DOHH2 (cell line): ENCODE measurements around the gene TTC21A.

Source experiments
- H3F3A ChIP-seq: fragments of 200-600 bp; sonication (generic), shearing (Covaris generic); 2 replicates; pipeline ENCODE4 v1.6.0; 2016; ENCODE audit warnings: antibody characterized with exemption, mild to moderate bottlenecking; ENCODE audit not compliant: control insufficient read depth, insufficient read depth
- H3K27ac ChIP-seq: fragments of 200-600 bp; sonication (generic); 2 replicates; pipeline ENCODE4 v1.5.1; 2014; ENCODE audit warnings: low read depth, mild to moderate bottlenecking, low read length, moderate library complexity
- H3K27me3 ChIP-seq: fragments of 200-600 bp; sonication (generic); 2 replicates; pipeline ENCODE4 v1.6.1; 2014; ENCODE audit warnings: mild to moderate bottlenecking, low read length, mixed read lengths; ENCODE audit not compliant: control insufficient read depth
- H3K36me3 ChIP-seq: fragments of 200-600 bp; sonication (generic); 2 replicates; pipeline ENCODE4 v1.6.1; 2014; ENCODE audit warnings: mild to moderate bottlenecking, low read length, moderate library complexity, mixed read lengths; ENCODE audit not compliant: control insufficient read depth
- H3K4me1 ChIP-seq: fragments of 200-600 bp; sonication (generic); 2 replicates; pipeline ENCODE4 v1.6.1; 2014; ENCODE audit warnings: mild to moderate bottlenecking, low read length, mixed read lengths; ENCODE audit not compliant: control insufficient read depth
- H3K4me2 ChIP-seq: fragments of 200-600 bp; sonication (generic); 2 replicates; pipeline ENCODE4 v1.6.0; 2014; ENCODE audit warnings: mild to moderate bottlenecking, low read length, moderate library complexity
- H3K4me3 ChIP-seq: fragments of 200-600 bp; sonication (generic); 2 replicates; pipeline ENCODE4 v1.5.1; 2014; ENCODE audit warnings: mild to moderate bottlenecking, low read length, mixed read lengths
- H3K79me2 ChIP-seq: fragments of 200-600 bp; sonication (generic); 2 replicates; pipeline ENCODE4 v1.6.1; 2014; ENCODE audit warnings: mild to moderate bottlenecking, low read length, mixed read lengths; ENCODE audit not compliant: control insufficient read depth
- H3K9me2 ChIP-seq: fragments of 200-600 bp; sonication (generic); replicated peaks from 2 replicates; pipeline ENCODE4 v1.6.1; 2014; ENCODE audit warnings: mild to moderate bottlenecking, low read length, mixed read lengths; ENCODE audit not compliant: control insufficient read depth
- H3K9me3 ChIP-seq: fragments of 200-600 bp; sonication (generic); 2 replicates; pipeline ENCODE4 v1.6.1; 2014; ENCODE audit warnings: antibody characterized with exemption, low read length, mixed read lengths; ENCODE audit not compliant: control insufficient read depth, insufficient read depth
- H4K20me1 ChIP-seq: fragments of 200-600 bp; sonication (generic); 2 replicates; pipeline ENCODE4 v1.6.0; 2014; ENCODE audit warnings: low read depth, mild to moderate bottlenecking, antibody characterized with exemption, low read length, moderate library complexity; ENCODE audit not compliant: control insufficient read depth, insufficient read depth
- CTCF ChIP-seq: fragments of 200-600 bp; sonication (generic); IDR thresholded peaks from one replicate; pipeline ENCODE4 v1.5.1; 2014; ENCODE audit warnings: antibody characterized with exemption, mild to moderate bottlenecking, low read depth, low read length; ENCODE audit not compliant: poor library complexity, severe bottlenecking
- EZH2phosphoT487 ChIP-seq: fragments of 200-600 bp; sonication (generic); IDR thresholded peaks from 2 replicates; pipeline ENCODE4 v1.6.1; 2017; ENCODE audit warnings: borderline replicate concordance, mild to moderate bottlenecking, antibody characterized with exemption, low read length, moderate library complexity, mixed read lengths

The TTC21A gene

GRCh38 chr3:39140341-39140971 lies 33.0 kb downstream of the TTC21A start:
- H3K9me2 ChIP-seq: no peaks in the 10 kb centered on the region
- no peak for TF ChIP-seq EZH2phosphoT487
- TF ChIP-seq CTCF: no peak
- peaks cover 1% of the 10 kb centered on the region; the same call in 1 of the 2 replicates for H3F3A ChIP-seq
- no peak overlapping the region for H3K4me3 ChIP-seq
- no peak overlapping the region for H3K4me2 ChIP-seq
- H3K27me3 ChIP-seq: no peaks in the 10 kb centered on the region
- peaks cover 59% of the 10 kb centered on the region for H3K36me3 ChIP-seq
- H3K79me2 ChIP-seq: peaks cover 22% of the 10 kb centered on the region
- H3K27ac ChIP-seq: no peak overlapping the region
- no peaks in the 10 kb centered on the region; the same call in 1 of the 2 replicates for H4K20me1 ChIP-seq
- H3K9me3 ChIP-seq: no peaks in the 10 kb centered on the region
- H3K4me1 ChIP-seq: peaks cover 18% of the 10 kb centered on the region

DNA sequence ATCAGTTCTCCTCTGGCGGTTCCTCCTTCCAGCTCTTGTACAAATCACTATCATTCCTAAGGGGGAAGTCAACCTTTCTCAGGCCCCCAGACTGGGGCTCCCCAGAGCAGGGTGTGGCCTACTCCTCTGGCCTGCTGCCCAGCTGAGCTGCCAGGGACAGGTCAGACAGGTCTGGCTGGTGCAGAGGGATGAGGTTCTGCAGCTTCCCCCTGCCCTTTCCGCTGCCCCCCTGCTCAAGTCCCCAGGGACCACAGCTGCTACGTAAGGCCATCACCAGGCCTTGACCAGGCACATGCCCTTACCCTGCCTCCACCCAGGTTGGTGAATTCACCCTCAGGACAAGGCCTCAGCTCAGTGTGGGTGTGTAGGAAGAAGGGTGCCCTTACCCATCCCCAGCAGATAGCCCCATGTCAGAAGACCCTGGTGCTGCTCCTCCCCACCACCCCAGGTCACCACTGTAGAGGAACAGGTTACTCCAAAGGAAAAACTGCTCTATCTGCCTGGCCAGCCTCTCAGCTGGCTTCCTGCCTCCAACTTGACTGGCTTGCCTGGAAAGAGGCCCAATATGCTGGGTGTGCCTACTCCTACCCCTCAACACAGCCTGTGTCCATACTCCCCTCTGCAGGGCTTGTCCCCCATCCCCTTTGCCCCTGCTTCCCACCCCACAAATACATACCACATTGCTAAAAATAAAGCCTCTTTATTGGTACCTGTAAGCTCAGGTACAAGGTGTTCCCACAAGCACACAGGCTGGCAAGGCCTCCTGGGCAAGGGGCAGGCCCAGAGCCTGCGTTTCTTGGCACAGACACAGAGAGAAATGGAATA lies 33.9 kb downstream of the TTC21A start:
- H3K27me3 ChIP-seq: no peaks in the 10 kb centered on the region
- no peaks in the 10 kb centered on the region; the same call in 1 of the 2 replicates for H4K20me1 ChIP-seq
- H3K79me2 ChIP-seq: peaks cover 30% of the 10 kb centered on the region
- peaks cover 5% of the 10 kb centered on the region; the same call in 1 of the 2 replicates for H3F3A ChIP-seq
- H3K4me1 ChIP-seq: peaks cover 27% of the 10 kb centered on the region
- no peak overlapping the region for H3K4me3 ChIP-seq
- no peaks in the 10 kb centered on the region for H3K9me2 ChIP-seq
- H3K27ac ChIP-seq: no peak overlapping the region
- no peak for TF ChIP-seq EZH2phosphoT487
- peaks cover 69% of the 10 kb centered on the region for H3K36me3 ChIP-seq
- no peak overlapping the region for H3K4me2 ChIP-seq
- H3K9me3 ChIP-seq: no peaks in the 10 kb centered on the region

DNA sequence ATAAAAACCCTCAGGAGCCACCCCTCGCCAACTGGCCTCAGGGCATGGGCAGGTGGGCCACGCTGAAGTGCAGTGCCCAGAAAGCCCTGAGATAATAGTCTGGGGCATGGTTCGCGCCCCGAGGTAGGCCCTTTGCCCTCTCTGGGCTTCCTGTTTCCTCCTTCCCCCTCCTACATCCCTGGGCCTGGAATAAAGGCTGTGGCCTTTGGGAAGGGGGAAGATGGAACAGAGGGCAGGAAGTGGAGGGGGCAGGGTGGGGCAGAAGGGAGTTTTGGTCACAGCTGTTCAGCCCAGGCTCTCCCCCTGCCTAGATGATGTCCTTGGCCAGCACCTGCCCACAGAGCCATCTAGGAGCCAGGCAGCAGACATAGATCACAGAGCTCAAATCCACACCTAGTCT lies 34.6 kb downstream of the TTC21A start:
- no peaks in the 10 kb centered on the region; the same call in 1 of the 2 replicates for H4K20me1 ChIP-seq
- peaks cover 5% of the 10 kb centered on the region; the same call in 1 of the 2 replicates for H3F3A ChIP-seq
- no peaks in the 10 kb centered on the region for H3K9me3 ChIP-seq
- no peaks in the 10 kb centered on the region for H3K9me2 ChIP-seq
- H3K27ac ChIP-seq: no peak overlapping the region
- no peak overlapping the region for H3K4me2 ChIP-seq
- H3K79me2 ChIP-seq: peaks cover 37% of the 10 kb centered on the region
- H3K4me1 ChIP-seq: peaks cover 34% of the 10 kb centered on the region
- H3K4me3 ChIP-seq: no peak overlapping the region
- TF ChIP-seq CTCF: no peak
- TF ChIP-seq EZH2phosphoT487: no peak
- peaks cover 75% of the 10 kb centered on the region for H3K36me3 ChIP-seq
- H3K27me3 ChIP-seq: no peaks in the 10 kb centered on the region
